Left ventricle myocardium inferior (tissue), 1 donor: Measurements from ENCODE around the gene FFAR3. TPM values are rescaled to one million over a fixed set of nuclear protein-coding genes. Genes with fewer than 3 reads are reported as not detected.

Experiments used
- DNase-seq: peaks from one replicate; pipeline ENCODE4 v3.0.0-alpha.2; 2020
- H3K27ac ChIP-seq: fragments of 200-600 bp; replicated peaks from 2 replicates; pipeline ENCODE4 v1.8.0; 2021
- H3K27me3 ChIP-seq: fragments of 200-600 bp; 2 replicates; pipeline ENCODE4 v1.8.0; 2021; ENCODE audit warnings: low read depth
- H3K36me3 ChIP-seq: fragments of 200-600 bp; 2 replicates; pipeline ENCODE4 v1.8.0; 2021
- H3K4me1 ChIP-seq: fragments of 200-600 bp; 2 replicates; pipeline ENCODE4 v1.8.0; 2021
- H3K4me3 ChIP-seq: fragments of 200-600 bp; 2 replicates; pipeline ENCODE4 v1.8.0; 2021; ENCODE audit warnings: mild to moderate bottlenecking, moderate library complexity
- H3K9me3 ChIP-seq: fragments of 200-600 bp; replicated peaks from 2 replicates; pipeline ENCODE4 v1.8.0; 2021
- CTCF ChIP-seq: fragments of 200-600 bp; IDR thresholded peaks from 2 replicates; pipeline ENCODE4 v1.8.0; 2021; ENCODE audit warnings: antibody characterized with exemption, mild to moderate bottlenecking, borderline replicate concordance
- intact Hi-C: fragments of 100-400 bp; cut with micrococcal nuclease; formaldehyde crosslinking; loops from one replicate; pipeline ENCODE4 v1.11.0; 2022
- total RNA-seq: library from RNA; stranded (reverse); fragmentation: NEBNext Ultra II Directional; extraction: Animal tissue kit (Norgen Biotek cat#: 25700); gene quantifications from one replicate; pipeline ENCODE4 v1.2.1, GENCODE V29; 2021
- donor health status: DM: no; HTN: yes; CAD: no; lungs with severe emphysema.

Gene FFAR3
- total RNA-seq, 1 donor from 2014 or later: not detected

- intact Hi-C loops: no loop called here
- DNase-seq: no peak
- Histone ChIP-seq H3K4me1 (peaks cover 8% of the 10 kb centered on the region), H3K27me3 (peaks cover 47% of the 10 kb centered on the region), H3K36me3 (no peaks in the 10 kb centered on the region), H3K27ac (no peak overlapping the region), H3K9me3 (no peaks in the 10 kb centered on the region), H3K4me3 (no peak overlapping the region)
- no peak for TF ChIP-seq CTCF
These were observed 2.7 kb downstream of the FFAR3 start for GRCh38 chr19:35360880-35361420.

- H3K4me1 ChIP-seq: peaks cover 8% of the 10 kb centered on the region
- no peak overlapping the region for H3K4me3 ChIP-seq
- no peaks in the 10 kb centered on the region for H3K9me3 ChIP-seq
- H3K36me3 ChIP-seq: no peaks in the 10 kb centered on the region
- H3K27ac ChIP-seq: no peak overlapping the region
- TF ChIP-seq CTCF: no peak
- peaks cover 52% of the 10 kb centered on the region for H3K27me3 ChIP-seq
- DNase-seq: no peak
- intact Hi-C loops: no loop called here
These were observed 4.2 kb downstream of the FFAR3 start for GRCh38 chr19:35362261-35363000.

- no peak overlapping the region for H3K27ac ChIP-seq
- no peak for TF ChIP-seq CTCF
- intact Hi-C loops: no loop called here
- peaks cover 52% of the 10 kb centered on the region for H3K27me3 ChIP-seq
- H3K9me3 ChIP-seq: no peaks in the 10 kb centered on the region
- no peaks in the 10 kb centered on the region for H3K36me3 ChIP-seq
- no peak overlapping the region for H3K4me3 ChIP-seq
- DNase-seq: no peak
- H3K4me1 ChIP-seq: peaks cover 2% of the 10 kb centered on the region
These were observed 4.8 kb downstream of the FFAR3 start for GRCh38 chr19:35363001-35363590.

GRCh38 chr19:35363711-35364425 is 5.6 kb downstream of the FFAR3 start:
- H3K27me3 ChIP-seq: peaks cover 52% of the 10 kb centered on the region
- no peaks in the 10 kb centered on the region for H3K4me1 ChIP-seq
- no peak overlapping the region for H3K27ac ChIP-seq
- no peak overlapping the region for H3K4me3 ChIP-seq
- intact Hi-C loops: no loop called here
- no peak for DNase-seq
- H3K9me3 ChIP-seq: no peaks in the 10 kb centered on the region
- no peaks in the 10 kb centered on the region for H3K36me3 ChIP-seq
- TF ChIP-seq CTCF: no peak

- intact Hi-C loops: no loop called here
- peaks cover 47% of the 10 kb centered on the region for H3K27me3 ChIP-seq
- DNase-seq: no peak
- H3K4me3 ChIP-seq: no peak overlapping the region
- peaks cover 3% of the 10 kb centered on the region for H3K9me3 ChIP-seq
- no peak overlapping the region for H3K27ac ChIP-seq
- H3K36me3 ChIP-seq: no peaks in the 10 kb centered on the region
- TF ChIP-seq CTCF: no peak
- no peaks in the 10 kb centered on the region for H3K4me1 ChIP-seq
These were observed 7.0 kb downstream of the FFAR3 start for GRCh38 chr19:35365303-35365702.
